B cell (primary cell): Measurements from ENCODE around the gene KIAA0753. TPM values are rescaled to one million over a fixed set of nuclear protein-coding genes. Genes with fewer than 3 reads are reported as not detected.

Source experiments
- ATAC-seq: fragments of 200-7000 bp; cut with Tn5 transposase; one replicate; pipeline ENCODE4 v1.10.0; 2021; ENCODE audit warnings: low read depth, mild to moderate bottlenecking, moderate number of reproducible peaks, moderate library complexity
- CTCF ChIA-PET: fragments of 350-600 bp; sonication (Branson Sonifier 250); formaldehyde crosslinking; loops from one replicate; lab custom pipeline; 2021; ENCODE audit warnings: antibody characterized with exemption, inconsistent platforms; lab: Charles Lee
- POLR2A ChIA-PET: fragments of 350-600 bp; sonication (Branson Sonifier 250); formaldehyde crosslinking; loops from one replicate; lab custom pipeline; 2021; ENCODE audit warnings: antibody characterized with exemption; lab: Charles Lee
- DNase-seq: peaks from one replicate; pipeline ENCODE4 v3.0.0; 2013
- H2AFZ ChIP-seq: 2 replicates; pipeline ENCODE4 v1.6.1; 2012; ENCODE audit warnings: mild to moderate bottlenecking, low read depth, low read length; ENCODE audit not compliant: insufficient read depth, poor library complexity, severe bottlenecking
- H3K27ac ChIP-seq, 2 donors: 1 replicate in 1 of 2; 2 replicates in 1 of 2; pipeline ENCODE4 v1.5.1; 2012 to 2013; ENCODE audit warnings: low read length in 2 of 2, mild to moderate bottlenecking in 2 of 2, moderate library complexity in 1 of 2
- H3K27me3 ChIP-seq, 4 experiments: fragments of 200-600 bp in 1 of 4; sonication (generic) in 1 of 4; replicated peaks in 1 of 4; 1 replicate in 2 of 4; 2 replicates in 2 of 4; pipeline versions ENCODE4 v1.6.1 to v1.7.0; 2013 to 2016; ENCODE audit warnings: low read length in 3 of 4, mild to moderate bottlenecking in 2 of 4, mixed read lengths in 1 of 4, moderate library complexity in 1 of 4; ENCODE audit not compliant: insufficient read depth in 4 of 4, control insufficient read depth in 3 of 4; ENCODE audit errors: control extremely low read depth in 1 of 4
- H3K36me3 ChIP-seq, 2 experiments: replicated peaks in 1 of 2; 1 replicate in 1 of 2; 2 replicates in 1 of 2; pipeline versions ENCODE4 v1.6.1 to v1.7.1; 2013; ENCODE audit warnings: low read length in 1 of 2; ENCODE audit not compliant: insufficient read depth in 2 of 2, control insufficient read depth in 1 of 2; ENCODE audit errors: control extremely low read depth in 1 of 2, extremely low read depth in 1 of 2
- H3K4me1 ChIP-seq, 2 donors: fragments of 200-600 bp in 1 of 2; sonication (generic) in 1 of 2; 1 replicate in 1 of 2; 2 replicates in 1 of 2; pipeline versions ENCODE4 v1.5.1 to v1.6.1; 2013 to 2017; ENCODE audit warnings: low read length in 2 of 2; ENCODE audit not compliant: control insufficient read depth in 2 of 2, insufficient read depth in 2 of 2
- H3K4me2 ChIP-seq: replicated peaks from 2 replicates; pipeline ENCODE3; 2012; ENCODE audit warnings: mild to moderate bottlenecking, low read depth, low read length; ENCODE audit not compliant: poor library complexity, severe bottlenecking
- H3K4me3 ChIP-seq, 5 experiments: fragments of 200-600 bp in 1 of 5; sonication (generic) in 1 of 5; 1 replicate in 3 of 5; 2 replicates in 2 of 5; pipeline versions ENCODE4 v1.5.1 to v1.7.0; 2011 to 2016; ENCODE audit warnings: low read length in 4 of 5, mild to moderate bottlenecking in 4 of 5, low read depth in 2 of 5, control low read depth in 1 of 5, moderate library complexity in 1 of 5; ENCODE audit not compliant: insufficient read depth in 1 of 5; ENCODE audit errors: control extremely low read depth in 1 of 5, extremely low read depth in 1 of 5
- H3K79me2 ChIP-seq: fragments of 200-600 bp; sonication (generic); one replicate; pipeline ENCODE4 v1.6.0; 2016; ENCODE audit warnings: low read length; ENCODE audit not compliant: control insufficient read depth, insufficient read depth
- H3K9ac ChIP-seq: fragments of 200-600 bp; sonication (generic); 2 replicates; pipeline ENCODE4 v1.6.1; 2017; ENCODE audit warnings: mild to moderate bottlenecking, low read length, moderate library complexity
- H3K9me3 ChIP-seq, 3 donors: one replicate each; pipeline versions ENCODE4 v1.6.1 to v1.7.1; 2013; ENCODE audit warnings: low read length in 2 of 3; ENCODE audit not compliant: control insufficient read depth in 2 of 3, insufficient read depth in 1 of 3; ENCODE audit errors: control extremely low read depth in 1 of 3
- H4K20me1 ChIP-seq: 2 replicates; pipeline ENCODE4 v1.6.0; 2012; ENCODE audit warnings: mild to moderate bottlenecking, low read length; ENCODE audit not compliant: insufficient read depth, control insufficient read depth, poor library complexity, severe bottlenecking
- H3K27ac Mint-ChIP-seq: one replicate; pipeline ENCODE4 v1.8.0; 2021; ENCODE audit warnings: mixed read lengths
- H3K27me3 Mint-ChIP-seq: one replicate; pipeline ENCODE4 v1.8.0; 2021; ENCODE audit warnings: mixed read lengths
- H3K4me1 Mint-ChIP-seq: one replicate; pipeline ENCODE4 v1.8.0; 2021; ENCODE audit warnings: mixed read lengths
- H3K4me3 Mint-ChIP-seq: one replicate; pipeline ENCODE4 v1.8.0; 2021; ENCODE audit warnings: mixed read lengths
- H3K9me3 Mint-ChIP-seq: one replicate; pipeline ENCODE4 v1.8.0; 2022; ENCODE audit warnings: mixed read lengths; ENCODE audit not compliant: insufficient read depth
- CTCF ChIP-seq: fragments of 200-600 bp; IDR thresholded peaks from one replicate; pipeline ENCODE4 v1.8.0; 2022; ENCODE audit warnings: antibody characterized with exemption, mild to moderate bottlenecking
- EZH2 ChIP-seq: IDR thresholded peaks from 2 replicates; pipeline ENCODE4 v1.6.1; 2012; ENCODE audit warnings: borderline replicate concordance, low read depth, mild to moderate bottlenecking, moderate library complexity, low read length; ENCODE audit not compliant: insufficient read depth, poor library complexity, severe bottlenecking
- WGBS: methylation state at CpG from one replicate; pipeline ENCODE4 v1.1.5; 2013; ENCODE audit warnings: missing lambda C conversion rate; ENCODE audit not compliant: insufficient coverage; 5-methylcytosine and 5-hydroxymethylcytosine counted together
- intact Hi-C: fragments of 100-400 bp; cut with micrococcal nuclease; formaldehyde crosslinking; loops from one replicate; pipeline ENCODE4 v1.10.0; 2022
- polyA plus RNA-seq: library from polyadenylated mRNA; depleted of rRNA; stranded (reverse); fragments of >200 nt; gene quantifications from 2 replicates; pipeline ENCODE4 v1.2.3, GENCODE V29; 2012
- total RNA-seq, 2 donors: library from RNA; stranded (reverse); fragments of 120-200 nt in 1 of 2; gene quantifications; 1 replicate in 1 of 2; 2 replicates in 1 of 2; pipeline versions ENCODE4 v1.2.3 to v1.2.4, GENCODE V29; 2013 to 2022

Gene KIAA0753
- total and polyA plus RNA-seq, 2 donors (not counting 1 experiment from before 2014, with no cell fraction given) = 6.3 to 29.1 TPM

GRCh38 chr17:6580625-6581024 is 59.9 kb downstream of the KIAA0753 start:
- H3K4me2 ChIP-seq = no peak overlapping the region
- H4K20me1 ChIP-seq = no peaks in the 10 kb centered on the region
- Mint-ChIP-seq H3K27ac (no peak overlapping the region), H3K27me3 (no peaks in the 10 kb centered on the region), H3K4me1 (peaks cover 15% of the 10 kb centered on the region), H3K9me3 (peaks cover 2% of the 10 kb centered on the region), H3K4me3 (no peak overlapping the region)
- ChIA-PET CTCF (interaction anchor here (0.9 kb wide), 1 partner anchor 11 kb away, joined by 3 read pairs; no protein-coding TSS in a partner anchor), POLR2A (no interaction called here)
- no peaks in the 10 kb centered on the region for H3K27me3 ChIP-seq
- H3K9ac ChIP-seq = no peak overlapping the region
- intact Hi-C loops = no loop called here
- WGBS = 93% methylated on average over 5 of the region's 9 CpGs
- DNase-seq = no peak
- H3K36me3 ChIP-seq = peaks cover 8 to 20% of the 10 kb centered on the region in 2 experiments
- H3K79me2 ChIP-seq = no peaks in the 10 kb centered on the region
- no peak overlapping the region for H3K27ac ChIP-seq
- no peak overlapping the region for H3K4me3 ChIP-seq
- ATAC-seq = no peak
- H3K4me1 ChIP-seq = peaks cover 10 to 11% of the 10 kb centered on the region in 2 donors
- no peak overlapping the region for H2AFZ ChIP-seq
- TF ChIP-seq CTCF (no peak), EZH2 (no peak)
- peaks cover 0 to 2% (median 0%) of the 10 kb centered on the region in 3 donors for H3K9me3 ChIP-seq

- intact Hi-C loops = no loop called here
- H3K9me3 ChIP-seq = no peaks in the 10 kb centered on the region
- no peak overlapping the region for H3K27ac Mint-ChIP-seq
- no peak for DNase-seq
- H3K4me1 Mint-ChIP-seq = peaks cover 32% of the 10 kb centered on the region
- H2AFZ ChIP-seq = no peak overlapping the region
- H3K4me3 Mint-ChIP-seq = no peak overlapping the region
- TF ChIP-seq EZH2 = no peak
- TF ChIP-seq CTCF = no peak
- H3K27ac ChIP-seq = no peak overlapping the region
- ChIA-PET POLR2A (no interaction called here), CTCF (no interaction called here)
- no peak overlapping the region for H3K4me2 ChIP-seq
- no peaks in the 10 kb centered on the region for H3K27me3 ChIP-seq
- H3K79me2 ChIP-seq = no peaks in the 10 kb centered on the region
- 62% methylated on average over 3 of the region's 6 CpGs for WGBS
- no peaks in the 10 kb centered on the region for H4K20me1 ChIP-seq
- peaks cover 2 to 9% of the 10 kb centered on the region in 2 experiments for H3K36me3 ChIP-seq
- ATAC-seq = no peak
- H3K9ac ChIP-seq = no peak overlapping the region
- no peaks in the 10 kb centered on the region for H3K27me3 Mint-ChIP-seq
- peaks cover 2% of the 10 kb centered on the region for H3K9me3 Mint-ChIP-seq
- no peak overlapping the region for H3K4me3 ChIP-seq
- peaks cover 23 to 24% of the 10 kb centered on the region in 2 donors for H3K4me1 ChIP-seq
Measured at GRCh38 chr17:6578491-6578890, 62.0 kb downstream of the KIAA0753 start.
